ENCODE results near the gene ATP6V0C.

- TF ChIP-seq, protein P1, sequence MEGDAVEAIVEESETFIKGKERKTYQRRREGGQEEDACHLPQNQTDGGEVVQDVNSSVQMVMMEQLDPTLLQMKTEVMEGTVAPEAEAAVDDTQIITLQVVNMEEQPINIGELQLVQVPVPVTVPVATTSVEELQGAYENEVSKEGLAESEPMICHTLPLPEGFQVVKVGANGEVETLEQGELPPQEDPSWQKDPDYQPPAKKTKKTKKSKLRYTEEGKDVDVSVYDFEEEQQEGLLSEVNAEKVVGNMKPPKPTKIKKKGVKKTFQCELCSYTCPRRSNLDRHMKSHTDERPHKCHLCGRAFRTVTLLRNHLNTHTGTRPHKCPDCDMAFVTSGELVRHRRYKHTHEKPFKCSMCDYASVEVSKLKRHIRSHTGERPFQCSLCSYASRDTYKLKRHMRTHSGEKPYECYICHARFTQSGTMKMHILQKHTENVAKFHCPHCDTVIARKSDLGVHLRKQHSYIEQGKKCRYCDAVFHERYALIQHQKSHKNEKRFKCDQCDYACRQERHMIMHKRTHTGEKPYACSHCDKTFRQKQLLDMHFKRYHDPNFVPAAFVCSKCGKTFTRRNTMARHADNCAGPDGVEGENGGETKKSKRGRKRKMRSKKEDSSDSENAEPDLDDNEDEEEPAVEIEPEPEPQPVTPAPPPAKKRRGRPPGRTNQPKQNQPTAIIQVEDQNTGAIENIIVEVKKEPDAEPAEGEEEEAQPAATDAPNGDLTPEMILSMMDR (IDR thresholded peaks at IDR 0.05) = no peak
- TF ChIP-seq POLR2A (IDR thresholded peaks at IDR 0.05) = no peak
Measured at GRCh38 chr16:2492292-2492691, 21.5 kb upstream of the ATP6V0C start.
